PC-9 (cell line): ENCODE results near the gene ZBTB26. TPM values are rescaled to one million over a fixed set of nuclear protein-coding genes. Genes with fewer than 3 reads are reported as not detected.
A peak's percentile ranks its signal among the peaks of the same experiment; 100 is the strongest.

Source experiments
- BruUV-seq: library from RNA; stranded (reverse); fragments of 400-500 nt; replicated peaks from 2 replicates; lab custom pipeline; 2021; lab: Mats Ljungman, UMichigan
- CTCF ChIA-PET: fragments of 300-600 bp; sonication (Branson Sonifier 250); formaldehyde crosslinking; loops from one replicate; lab custom pipeline; 2022; ENCODE audit warnings: antibody characterized with exemption; lab: Charles Lee
- POLR2A ChIA-PET: fragments of 300-600 bp; sonication (Branson Sonifier 250); formaldehyde crosslinking; loops from one replicate; lab custom pipeline; 2022; ENCODE audit warnings: antibody characterized with exemption; ENCODE audit not compliant: unreplicated experiment; lab: Charles Lee
- DNase-seq, 2 experiments: peaks; one replicate each; pipeline versions ENCODE4 v3.0.0 to v3.0.0-alpha.2; 2015 to 2022; ENCODE audit warnings: mixed read lengths in 1 of 2
- H2AFZ ChIP-seq: fragments of 200-600 bp; sonication (generic); 2 replicates; pipeline ENCODE4 v1.8.1; 2017; ENCODE audit warnings: antibody characterized with exemption
- H3F3A ChIP-seq: fragments of 200-600 bp; sonication (generic); 2 replicates; pipeline ENCODE4 v1.8.1; 2017; ENCODE audit warnings: antibody characterized with exemption, mild to moderate bottlenecking, low read depth; ENCODE audit not compliant: insufficient read depth
- H3K27ac ChIP-seq: fragments of 200-600 bp; sonication (generic); 2 replicates; pipeline ENCODE4 v1.6.1; 2016; ENCODE audit warnings: mixed run types
- H3K27me3 ChIP-seq: fragments of 200-600 bp; sonication (generic); 2 replicates; pipeline ENCODE4 v1.6.1; 2016; ENCODE audit warnings: low read depth, mixed run types; ENCODE audit not compliant: insufficient read depth
- H3K36me3 ChIP-seq: fragments of 200-600 bp; sonication (generic); 2 replicates; pipeline ENCODE4 v1.6.1; 2016; ENCODE audit warnings: low read depth, mixed run types
- H3K4me1 ChIP-seq: fragments of 200-600 bp; sonication (generic); replicated peaks from 2 replicates; pipeline ENCODE4 v1.6.1; 2016; ENCODE audit warnings: mixed run types; ENCODE audit not compliant: insufficient read depth
- H3K4me2 ChIP-seq: fragments of 200-600 bp; sonication (generic); 2 replicates; pipeline ENCODE4 v1.6.1; 2017; ENCODE audit warnings: mixed run types
- H3K4me3 ChIP-seq: fragments of 200-600 bp; sonication (generic); 2 replicates; pipeline ENCODE4 v1.6.1; 2016; ENCODE audit warnings: mixed run types
- H3K79me2 ChIP-seq: fragments of 200-600 bp; sonication (generic); 2 replicates; pipeline ENCODE4 v1.6.1; 2017; ENCODE audit warnings: low read depth, mixed run types
- H3K9me2 ChIP-seq: fragments of 200-600 bp; sonication (generic); 2 replicates; pipeline ENCODE4 v1.8.1; 2017; ENCODE audit warnings: mild to moderate bottlenecking; ENCODE audit not compliant: insufficient read depth
- H3K9me3 ChIP-seq: fragments of 200-600 bp; sonication (generic); 2 replicates; pipeline ENCODE4 v1.8.1; 2016; ENCODE audit warnings: low read depth; ENCODE audit not compliant: insufficient read depth
- H4K20me1 ChIP-seq: fragments of 200-600 bp; sonication (generic); 2 replicates; pipeline ENCODE4 v1.8.1; 2017; ENCODE audit not compliant: insufficient read depth
- CTCF ChIP-seq: fragments of 200-600 bp; sonication (generic); conservative IDR thresholded peaks from 2 replicates; pipeline ENCODE4 v1.6.1; 2017; ENCODE audit warnings: mixed run types, antibody characterized with exemption, mild to moderate bottlenecking, moderate library complexity
- EZH2 ChIP-seq: fragments of 200-600 bp; sonication (generic); IDR thresholded peaks from 2 replicates; pipeline ENCODE4 v1.8.0; 2017; ENCODE audit warnings: antibody characterized with exemption, low read depth
- intact Hi-C: fragments of 100-400 bp; cut with micrococcal nuclease; formaldehyde crosslinking; loops from one replicate; pipeline ENCODE4 v1.10.0; 2022; ENCODE audit not compliant: unreplicated experiment
- total RNA-seq: library from RNA; stranded (reverse); gene quantifications from 2 replicates; pipeline ENCODE4 v1.2.3, GENCODE V29; 2021

Gene ZBTB26
- total RNA-seq, 1 experiment from 2014 or later, result 10.2 TPM

GRCh38 chr9:122922713-122923112 lies 8.6 kb downstream of the ZBTB26 start:
- H3K27ac ChIP-seq, result no peak overlapping the region
- ChIA-PET POLR2A (no interaction called here), CTCF (no interaction called here)
- H3K27me3 ChIP-seq, result no peaks in the 10 kb centered on the region
- no peaks in the 10 kb centered on the region for H3K9me3 ChIP-seq
- H3K79me2 ChIP-seq, result peaks cover 17% of the 10 kb centered on the region
- H3F3A ChIP-seq, result 0 out of 2 replicates have a peak, but pooled peaks cover 7% of the 10 kb centered on the region
- no peaks in the 10 kb centered on the region; the same call in 1 of the 2 replicates for H3K36me3 ChIP-seq
- no peaks in the 10 kb centered on the region for H3K9me2 ChIP-seq
- no peak for DNase-seq
- no peak overlapping the region for H2AFZ ChIP-seq
- H4K20me1 ChIP-seq, result peaks cover 9% of the 10 kb centered on the region; the same call in 1 of the 2 replicates
- TF ChIP-seq EZH2 (no peak), CTCF (no peak)
- BruUV-seq, result no TSS peak
- intact Hi-C loops, result no loop called here
- no peak overlapping the region for H3K4me3 ChIP-seq
- H3K4me1 ChIP-seq, result no peaks in the 10 kb centered on the region
- no peak overlapping the region for H3K4me2 ChIP-seq

DNA sequence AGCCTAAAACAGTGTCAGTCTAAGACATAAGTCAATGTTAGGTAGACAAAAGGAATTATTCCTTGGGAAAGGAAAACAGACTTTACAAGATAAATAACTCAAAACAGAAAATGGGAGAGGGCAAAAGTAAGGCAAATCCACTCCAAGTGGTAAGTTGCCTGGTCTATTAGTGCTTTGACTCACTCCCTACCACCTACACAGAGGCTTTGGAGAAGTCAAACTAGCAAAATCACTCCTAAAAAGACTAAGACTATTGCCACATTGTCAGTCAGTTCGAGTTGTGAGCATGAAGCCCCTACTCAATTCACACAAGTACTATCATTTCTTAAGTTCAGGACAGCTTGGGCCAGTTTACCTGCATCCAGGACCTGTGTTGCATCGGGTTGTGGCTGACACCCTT lies 13.0 kb downstream of the ZBTB26 start:
- TF ChIP-seq CTCF, result no peak
- TF ChIP-seq EZH2, result no peak

GRCh38 chr9:122912964-122913673 lies 18.2 kb downstream of the ZBTB26 start, which contains the start of gene ZBTB6:
Gene ZBTB6, minus strand, starts transcription at chr9:122913323. Its CDS starts 1,251 bp downstream, at chr9:122912072.
- H3K4me2 ChIP-seq, result peak within 1 kb of the TSS; percentile 94
- peaks cover 38% of the 10 kb centered on the region for H3K79me2 ChIP-seq
- intact Hi-C loops, result loop anchor here (1.0 to 2.0 kb wide), 3 partner anchors 8 to 78 kb away; partner anchors contain the start of genes RC3H2 and ZBTB26

More for the DNA sequence above, 13.0 kb downstream of the ZBTB26 start:
- no peak overlapping the region for H3K4me2 ChIP-seq
- H3K4me1 ChIP-seq, result no peaks in the 10 kb centered on the region
- POLR2A ChIA-PET, result no interaction called here
- DNase-seq, result no peak
- intact Hi-C loops, result no loop called here
- no peaks in the 10 kb centered on the region for H3K79me2 ChIP-seq
- no peak overlapping the region for H3K27ac ChIP-seq
- 0 out of 2 replicates have a peak, but pooled peaks cover 25% of the 10 kb centered on the region for H3F3A ChIP-seq
- CTCF ChIA-PET, result no interaction called here
- BruUV-seq, result no TSS peak
- peaks cover 9% of the 10 kb centered on the region; the same call in 1 of the 2 replicates for H4K20me1 ChIP-seq
- H3K36me3 ChIP-seq, result no peaks in the 10 kb centered on the region; the same call in 1 of the 2 replicates
- no peak overlapping the region for H2AFZ ChIP-seq
- no peaks in the 10 kb centered on the region for H3K27me3 ChIP-seq
- no peaks in the 10 kb centered on the region for H3K9me3 ChIP-seq
- no peaks in the 10 kb centered on the region for H3K9me2 ChIP-seq
- no peak overlapping the region for H3K4me3 ChIP-seq

More at GRCh38 chr9:122912964-122913673, 18.2 kb downstream of the ZBTB26 start, which contains the start of gene ZBTB6:
- Histone ChIP-seq H3K27me3 (no peaks in the 10 kb centered on the region), H2AFZ (peak within 1 kb of the TSS; percentile 85), H3K9me3 (no peaks in the 10 kb centered on the region), H3K9me2 (no peaks in the 10 kb centered on the region), H3F3A (peaks cover 43% of the 10 kb centered on the region), H4K20me1 (no peaks in the 10 kb centered on the region; the same call in 1 of the 2 replicates), H3K4me3 (peak within 1 kb of the TSS; percentile 74), H3K4me1 (peaks cover 11% of the 10 kb centered on the region), H3K27ac (peak within 1 kb of the TSS; percentile 76), H3K36me3 (peaks cover 23% of the 10 kb centered on the region)
- peak; percentile 77 to 78 for DNase-seq
- BruUV-seq, result TSS peak; percentile 76
- CTCF ChIA-PET, result interaction anchor here (0.6 to 0.9 kb wide), 2 partner anchors 20 to 79 kb away, joined by 3 to 7 read pairs; no protein-coding TSS in a partner anchor
- POLR2A ChIA-PET, result interaction anchor here (0.7 to 1.7 kb wide), 7 partner anchors 8 to 455 kb away, joined by 3 to 25 read pairs (median 12); partner anchors contain the start of genes RABGAP1 and ZBTB26
- no peak for TF ChIP-seq CTCF
- TF ChIP-seq EZH2, result no peak
